ENCODE data around the gene MS4A14.
A peak's percentile ranks its signal among the peaks of the same experiment; 100 is the strongest.
"Not testable (repeated sequence)": the region's sequence is repeated elsewhere in the genome, so short reads cannot be mapped to it uniquely, and the experiment has no call there.

Gene MS4A14, protein sequence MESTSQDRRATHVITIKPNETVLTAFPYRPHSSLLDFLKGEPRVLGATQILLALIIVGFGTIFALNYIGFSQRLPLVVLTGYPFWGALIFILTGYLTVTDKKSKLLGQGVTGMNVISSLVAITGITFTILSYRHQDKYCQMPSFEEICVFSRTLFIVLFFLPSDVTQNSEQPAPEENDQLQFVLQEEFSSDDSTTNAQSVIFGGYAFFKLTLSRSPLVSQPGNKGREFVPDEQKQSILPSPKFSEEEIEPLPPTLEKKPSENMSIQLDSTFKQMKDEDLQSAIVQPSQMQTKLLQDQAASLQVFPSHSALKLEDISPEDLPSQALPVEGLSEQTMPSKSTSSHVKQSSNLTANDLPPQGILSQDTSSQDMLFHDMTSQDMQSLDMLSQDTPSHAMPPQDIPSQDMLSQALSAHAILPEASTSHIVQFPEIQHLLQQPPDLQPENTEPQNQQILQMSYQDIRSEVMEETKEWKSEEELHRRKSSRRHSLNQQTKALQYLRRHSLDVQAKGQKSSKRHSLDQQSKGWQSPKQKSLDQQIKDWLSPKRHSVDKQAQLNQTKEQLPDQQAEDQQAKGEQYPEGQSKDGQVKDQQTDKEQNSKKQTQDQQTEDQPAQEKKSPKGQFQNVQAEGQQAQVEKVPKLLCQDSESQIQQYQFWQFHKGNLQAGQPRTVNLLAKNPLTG

DNA sequence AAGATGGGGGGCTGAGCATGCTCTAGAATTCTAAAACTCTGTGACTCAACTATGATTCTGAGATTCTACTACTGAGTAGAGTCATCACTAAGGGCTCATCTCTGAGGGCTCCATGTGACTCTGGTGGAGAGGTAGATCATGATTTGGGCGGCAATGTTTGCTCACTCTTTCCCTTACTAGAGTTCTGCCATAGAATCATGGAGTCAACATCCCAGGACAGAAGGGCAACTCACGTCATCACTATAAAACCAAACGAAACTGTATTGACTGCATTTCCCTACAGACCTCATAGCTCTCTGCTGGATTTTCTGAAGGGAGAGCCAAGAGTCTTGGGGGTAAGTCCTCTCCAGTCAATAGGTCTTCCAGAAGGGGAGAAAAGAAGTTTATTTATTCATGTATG, at the start of gene MS4A14:
TSS of gene MS4A14 (plus strand) at position 78 of the 400 bp plus-strand sequence. CDS start at position 198, 120 bp downstream.
- DNase-seq = no peak

DNA sequence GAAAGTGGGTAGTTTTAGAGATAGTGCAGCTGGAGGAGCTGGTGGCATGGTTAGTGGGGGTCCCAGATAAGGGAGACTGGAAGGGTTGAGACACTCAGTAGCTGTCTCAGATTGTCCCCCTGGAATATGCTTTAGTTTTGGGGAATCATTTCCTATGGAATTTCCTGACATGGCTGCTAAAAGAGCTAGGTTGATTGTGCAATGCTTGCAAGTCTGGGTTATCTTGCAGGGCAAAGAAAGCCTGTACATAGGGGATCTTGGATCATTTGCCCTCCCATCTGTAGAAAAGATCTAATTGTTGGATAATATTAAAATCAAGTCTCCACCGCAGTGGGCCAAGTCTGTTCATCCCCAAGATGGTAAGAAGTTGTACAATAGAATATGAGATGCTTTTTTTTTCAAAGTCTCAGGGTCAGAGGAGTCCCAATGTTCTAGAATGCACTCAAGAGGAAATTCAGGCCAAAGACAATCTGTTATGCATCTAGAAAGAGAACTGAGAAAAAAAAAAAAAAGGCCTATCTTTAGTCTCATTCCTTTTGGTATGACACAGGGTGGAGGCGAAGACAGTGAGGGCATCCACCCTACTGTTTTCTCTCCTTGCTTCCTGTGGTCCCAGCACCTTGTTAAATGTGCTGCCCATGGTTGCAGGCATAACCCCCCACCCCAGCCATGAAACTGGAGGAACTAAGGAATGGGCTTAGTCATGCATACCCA, 49.0 kb upstream of the MS4A14 start:
- DNase-seq = no peak

DNA sequence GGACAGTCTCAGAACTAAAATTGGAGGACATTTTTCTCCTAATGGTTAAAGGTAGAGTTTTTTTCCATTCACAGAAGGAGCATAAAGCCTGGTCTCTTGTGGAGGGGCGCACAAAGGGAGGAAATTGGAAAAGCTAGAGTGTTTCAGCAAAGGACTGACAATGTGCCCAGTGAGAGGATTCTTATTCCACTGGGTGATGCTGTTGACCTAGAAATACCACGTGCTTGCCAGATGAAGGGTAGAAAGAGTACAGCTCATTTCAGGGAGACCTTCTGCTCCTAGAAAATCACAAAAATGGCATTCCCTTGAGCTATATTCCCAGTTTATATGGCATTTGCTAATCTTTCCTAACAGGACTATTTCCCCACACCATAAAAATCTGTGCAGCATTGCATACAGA, 48.1 kb upstream of the MS4A14 start:
- no peak for DNase-seq

DNA sequence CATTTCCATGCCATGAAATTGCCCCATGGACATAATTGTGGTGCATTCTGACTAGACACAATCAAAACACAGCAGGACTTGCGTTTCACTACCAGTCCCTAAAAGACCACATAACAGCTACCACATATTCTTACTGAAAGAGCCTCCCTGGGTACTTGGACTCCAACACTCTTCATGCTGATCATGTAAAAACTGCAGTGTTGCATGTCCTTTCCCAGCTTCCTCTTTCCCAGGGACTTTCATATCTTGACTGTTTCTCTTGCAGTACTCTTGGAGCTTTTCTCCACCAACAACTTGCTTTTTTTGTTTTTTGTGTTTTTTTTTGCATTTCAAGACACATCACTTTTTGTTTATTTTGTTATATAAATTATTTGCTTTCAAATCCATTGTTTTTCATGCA, 46.3 kb upstream of the MS4A14 start:
- no peak for DNase-seq

DNA sequence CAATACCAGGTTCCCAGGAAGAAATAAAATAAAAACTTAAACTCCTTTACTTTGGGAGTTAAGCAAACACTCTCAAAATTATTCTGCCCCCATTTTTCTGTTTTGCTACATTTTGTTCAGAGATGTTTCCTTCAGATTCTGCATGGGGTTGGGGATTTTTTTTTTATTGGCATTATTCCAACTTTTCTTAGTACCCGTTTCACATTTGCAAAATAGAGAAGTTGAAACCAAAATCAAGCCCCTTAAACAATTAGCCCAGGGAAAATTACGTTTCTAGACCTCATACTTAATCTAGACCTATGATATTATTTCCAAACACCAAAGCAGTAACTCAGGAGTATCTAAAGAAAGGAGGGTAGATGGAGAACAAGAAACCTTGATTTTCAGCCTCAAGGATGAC, 38.5 kb upstream of the MS4A14 start:
- no peak for DNase-seq

DNA sequence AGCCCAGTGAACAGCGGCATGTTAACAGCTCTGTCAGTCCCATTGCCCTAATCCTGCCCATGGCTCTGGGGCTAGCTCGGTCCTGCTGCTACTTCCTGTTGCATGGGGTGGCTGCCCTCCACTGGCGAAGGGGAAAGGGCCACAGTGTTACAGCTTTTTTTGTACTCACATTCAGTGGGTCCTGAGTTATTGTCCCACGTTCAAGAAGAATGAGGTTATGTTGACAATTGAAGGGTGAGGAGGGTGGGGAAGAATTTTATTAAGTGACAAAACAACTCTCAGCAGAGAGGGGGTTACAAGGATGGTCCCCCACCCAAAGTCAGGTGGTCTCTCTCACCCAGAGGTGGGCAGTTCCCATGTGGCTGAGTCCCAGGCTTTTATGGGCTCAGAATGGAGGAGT, 35.6 kb upstream of the MS4A14 start:
- DNase-seq = no peak

DNA sequence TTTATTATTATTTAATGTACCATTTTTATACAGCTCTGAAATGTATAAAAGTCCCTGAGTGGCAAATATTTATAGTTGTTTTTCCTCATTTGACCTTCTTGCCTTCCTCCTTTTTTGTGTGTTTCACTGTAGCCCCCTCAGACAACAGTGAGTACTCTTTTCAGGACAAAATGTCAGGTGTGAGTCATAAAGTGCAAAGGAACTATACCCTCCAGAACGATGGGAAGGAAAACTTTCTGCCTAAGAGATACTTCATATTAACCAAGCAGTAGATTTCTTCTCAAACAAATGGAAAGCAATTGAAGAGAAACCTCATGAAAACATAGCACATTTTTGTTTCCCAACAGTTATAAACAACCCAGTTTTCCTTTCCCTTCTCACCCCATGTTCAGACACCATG, 34.0 kb upstream of the MS4A14 start:
- DNase-seq = no peak

DNA sequence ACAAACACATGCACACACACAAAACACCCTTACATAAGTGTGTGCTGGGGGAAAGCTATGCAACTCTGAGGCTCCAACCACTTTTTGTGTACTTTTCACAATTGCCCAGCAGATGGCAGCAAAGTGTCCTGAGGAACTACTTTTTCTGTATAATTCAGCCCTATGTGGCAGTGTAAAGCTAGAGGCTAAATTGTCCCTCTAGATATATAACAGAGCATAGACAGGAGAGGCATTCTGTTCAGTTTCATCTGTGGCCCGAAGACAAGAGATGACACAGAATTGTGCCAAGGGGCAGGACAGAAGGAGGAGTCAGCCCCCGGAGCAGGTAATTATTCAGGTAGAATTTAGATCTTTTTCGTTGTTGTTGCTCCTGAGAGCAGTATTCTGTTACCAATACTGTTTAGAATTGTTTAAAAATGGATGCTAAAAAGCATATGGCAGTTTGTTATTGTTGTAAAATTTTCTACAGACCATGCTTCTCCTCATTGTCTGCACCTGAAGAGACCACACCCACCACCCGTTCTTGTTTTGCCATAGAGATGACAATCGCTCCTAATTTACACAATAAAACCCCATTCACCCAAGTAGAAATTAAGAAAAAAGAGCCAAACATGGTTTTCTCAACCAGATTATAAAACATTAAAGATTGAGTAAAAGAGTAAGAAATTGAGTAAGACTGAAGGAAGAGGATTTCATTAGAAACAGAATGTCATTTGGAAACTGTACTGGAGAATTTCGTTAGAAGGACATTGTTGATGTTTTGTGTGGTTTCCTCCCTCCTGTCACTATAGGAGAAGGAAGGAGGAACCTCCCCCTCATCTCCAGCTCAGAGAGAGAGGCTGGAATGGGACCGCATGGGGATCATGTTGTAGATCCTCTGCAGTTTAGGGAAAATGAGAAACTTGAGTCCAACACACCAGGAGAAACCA, 32.5 kb upstream of the MS4A14 start:
- peak; percentile 83 for DNase-seq

DNA sequence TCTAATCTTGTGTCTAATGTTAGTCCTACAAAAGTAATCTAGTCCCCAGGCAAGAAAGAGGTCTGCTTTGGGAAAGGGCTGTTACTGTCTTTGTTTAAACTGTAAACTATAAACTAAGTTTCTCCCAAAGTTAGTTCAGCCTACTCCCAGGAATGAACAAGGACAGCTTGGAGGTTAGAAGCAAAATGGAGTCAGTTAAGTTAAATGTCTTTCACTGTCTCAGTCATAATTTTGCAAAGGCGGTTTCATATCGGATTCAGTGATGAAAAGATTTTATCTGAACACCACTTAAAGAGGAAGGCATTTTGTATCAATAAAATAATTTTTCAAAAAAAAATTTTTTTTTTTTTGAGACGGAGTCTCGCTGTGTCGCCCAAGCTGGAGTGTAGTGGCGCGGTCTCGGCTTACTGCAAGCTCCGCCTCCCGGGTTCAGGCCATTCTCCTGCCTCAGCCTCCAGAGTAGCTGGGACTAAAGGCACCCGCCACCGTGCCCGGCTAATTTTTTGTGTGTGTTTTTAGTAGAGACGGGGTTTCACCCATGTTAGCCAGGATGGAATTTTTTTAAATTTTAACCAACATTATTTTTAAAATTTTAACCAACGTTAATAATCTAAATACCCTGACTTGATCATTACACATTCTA, 29.9 kb upstream of the MS4A14 start:
- not testable (repeated sequence) for DNase-seq

DNA sequence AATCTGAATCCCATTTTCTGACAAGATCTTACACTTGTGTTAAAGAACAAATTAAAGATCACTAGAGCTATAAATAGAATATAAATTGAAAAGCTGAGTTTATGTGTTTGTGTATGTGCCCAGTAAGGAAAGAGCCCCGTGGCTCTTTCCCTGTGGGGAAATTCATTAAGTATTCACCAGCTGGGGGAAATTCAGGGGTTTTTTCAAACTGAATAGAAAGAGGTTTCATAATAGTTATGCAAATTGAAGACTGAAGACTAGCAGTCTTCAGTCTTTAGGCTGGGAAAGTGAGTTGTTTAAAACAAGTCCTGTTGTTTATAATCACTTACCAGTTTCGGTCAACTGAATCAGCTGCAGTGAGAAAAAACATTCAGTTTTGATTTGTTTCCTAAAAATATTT, 29.2 kb upstream of the MS4A14 start:
- DNase-seq = no peak

DNA sequence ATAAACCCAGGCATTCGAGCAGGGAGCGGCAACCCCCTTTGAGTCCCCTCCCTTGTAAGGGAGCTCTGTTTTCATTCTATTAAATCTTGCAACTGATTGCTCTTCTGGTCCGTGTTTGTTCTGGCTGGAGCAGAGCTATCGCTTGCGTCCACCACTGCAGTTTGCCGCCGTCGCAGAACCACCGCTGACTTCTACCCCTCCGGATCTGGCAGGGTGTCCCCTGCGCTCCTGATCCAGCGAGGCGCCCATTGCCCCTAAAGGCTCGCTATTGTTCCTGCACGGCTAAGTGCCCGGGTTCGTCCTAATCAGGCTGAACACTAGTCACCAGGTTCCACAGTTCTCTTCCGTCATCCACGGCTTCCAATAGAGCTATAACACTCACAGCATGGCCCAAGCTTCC, 28.4 kb upstream of the MS4A14 start:
- no peak for DNase-seq

DNA sequence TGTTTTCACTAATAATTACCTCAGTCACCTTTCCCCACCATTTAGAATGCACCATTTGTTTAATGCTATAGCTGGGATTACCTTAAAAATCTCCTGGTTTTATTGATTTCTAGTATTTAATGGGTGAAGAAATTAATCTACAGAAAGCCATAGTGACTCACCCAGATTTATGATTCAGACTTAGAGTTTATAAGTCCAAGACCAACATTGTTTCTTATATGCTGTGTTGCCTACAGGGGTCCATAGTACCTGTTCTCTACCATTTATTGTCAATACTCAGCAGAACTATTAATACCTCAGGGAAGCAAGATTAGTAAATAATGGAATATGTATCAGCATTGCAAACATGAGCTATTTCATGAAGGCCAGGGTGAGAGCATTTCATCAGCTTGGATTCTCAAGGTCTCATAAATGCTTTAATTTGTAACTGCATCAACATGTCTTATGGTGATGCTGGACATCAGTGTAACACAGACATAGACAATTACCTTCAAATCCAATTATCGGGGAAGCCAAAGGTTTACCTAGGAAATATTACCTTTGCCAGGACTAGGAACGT, 25.9 kb upstream of the MS4A14 start:
- no peak for DNase-seq

DNA sequence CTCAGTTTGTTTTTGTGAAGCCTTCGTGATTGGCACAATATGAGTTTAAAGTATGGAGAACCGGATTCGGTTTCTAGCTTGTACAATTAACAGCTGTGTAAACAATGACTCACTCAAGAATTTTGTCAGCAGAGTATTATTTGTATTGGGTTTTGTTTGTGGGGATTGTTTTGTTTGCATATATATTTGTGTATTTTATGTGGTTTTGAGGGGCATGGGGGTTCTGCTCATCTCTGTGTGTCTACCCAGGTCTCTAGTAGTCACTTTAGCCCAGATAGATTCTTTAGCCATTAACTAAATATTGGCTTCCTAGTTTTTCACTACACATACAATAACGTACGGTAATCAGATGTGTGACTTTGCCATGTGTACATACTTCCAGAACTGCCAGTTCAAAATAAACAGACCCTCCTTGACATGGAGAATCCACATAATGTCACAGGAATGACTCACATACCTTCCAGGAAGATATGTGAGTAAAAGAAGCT, 25.4 kb upstream of the MS4A14 start:
- no peak for DNase-seq

DNA sequence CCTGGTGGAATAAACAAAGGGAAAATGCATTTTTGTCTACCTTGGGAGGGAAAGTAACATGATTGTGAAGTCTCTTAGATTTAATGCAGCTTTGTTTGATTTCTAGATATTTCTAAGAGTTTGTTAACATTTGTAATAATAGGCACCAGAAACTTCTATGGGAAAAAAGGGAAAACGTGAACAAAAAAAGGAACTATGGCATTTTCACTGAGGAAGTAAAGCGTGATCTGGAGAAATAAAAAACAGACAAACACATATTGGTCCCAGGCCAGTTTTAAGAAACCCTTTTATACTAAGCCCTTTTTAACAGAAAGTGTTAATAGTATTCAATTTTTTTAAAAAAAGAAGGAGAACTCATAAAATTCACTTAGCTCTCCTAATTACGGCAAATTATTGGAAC, 24.9 kb upstream of the MS4A14 start:
- DNase-seq = no peak

DNA sequence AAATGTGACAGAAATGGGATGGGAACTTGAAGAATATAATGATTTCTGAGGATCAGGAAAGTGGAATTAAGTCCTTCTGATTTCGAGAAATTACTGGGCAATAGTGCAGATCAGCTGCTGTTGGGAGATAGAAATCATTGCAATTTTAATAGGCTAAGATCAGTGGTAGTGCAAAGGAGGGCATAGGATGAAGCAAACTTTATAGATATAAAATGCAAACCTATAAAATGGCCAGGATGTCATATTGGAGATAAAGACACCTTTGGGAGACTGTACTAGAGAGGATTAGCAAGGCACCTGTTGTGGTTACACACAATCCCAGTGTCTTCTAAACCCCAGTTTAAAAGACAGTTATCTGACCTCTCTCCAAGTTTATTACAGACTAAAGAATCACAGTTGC, 24.4 kb upstream of the MS4A14 start:
- no peak for DNase-seq

DNA sequence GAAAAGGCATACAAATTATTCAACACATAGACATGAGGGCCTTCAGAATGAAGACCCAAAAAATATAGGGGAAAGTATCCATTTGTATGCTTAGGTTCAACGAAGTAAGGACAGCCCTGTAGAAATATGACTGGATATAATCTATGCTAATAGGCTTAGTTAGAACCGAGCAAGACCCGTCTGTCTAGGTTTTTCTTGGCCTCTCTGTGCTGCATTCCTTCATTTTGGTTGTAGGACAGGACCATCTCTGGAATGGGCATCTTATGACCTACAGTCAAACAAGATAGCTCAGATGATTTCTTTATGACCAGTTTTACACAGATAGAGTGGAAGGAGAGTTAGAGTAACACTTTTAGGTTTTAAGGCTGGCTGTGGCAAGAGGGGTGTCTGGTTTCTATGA, 23.5 kb upstream of the MS4A14 start:
- no peak for DNase-seq

DNA sequence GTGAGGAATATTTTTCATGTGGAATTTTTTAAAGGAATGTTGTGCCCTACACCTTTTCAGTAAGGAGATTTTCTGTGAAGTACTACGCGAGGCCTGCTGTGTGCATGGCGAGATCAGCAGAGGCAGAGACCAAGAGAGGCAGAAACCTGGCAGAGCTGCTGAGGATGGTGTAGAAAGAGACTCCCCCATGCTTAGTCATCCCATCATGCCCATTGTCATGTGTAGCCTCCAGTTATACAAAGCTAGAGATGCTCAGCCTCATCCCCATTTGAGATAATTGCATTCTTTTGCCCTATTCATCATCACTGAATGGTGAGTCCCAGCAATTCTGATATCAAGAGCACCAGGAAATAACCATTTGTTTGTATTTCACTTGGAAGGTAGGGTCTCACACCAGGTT, 20.9 kb upstream of the MS4A14 start:
- DNase-seq = no peak

DNA sequence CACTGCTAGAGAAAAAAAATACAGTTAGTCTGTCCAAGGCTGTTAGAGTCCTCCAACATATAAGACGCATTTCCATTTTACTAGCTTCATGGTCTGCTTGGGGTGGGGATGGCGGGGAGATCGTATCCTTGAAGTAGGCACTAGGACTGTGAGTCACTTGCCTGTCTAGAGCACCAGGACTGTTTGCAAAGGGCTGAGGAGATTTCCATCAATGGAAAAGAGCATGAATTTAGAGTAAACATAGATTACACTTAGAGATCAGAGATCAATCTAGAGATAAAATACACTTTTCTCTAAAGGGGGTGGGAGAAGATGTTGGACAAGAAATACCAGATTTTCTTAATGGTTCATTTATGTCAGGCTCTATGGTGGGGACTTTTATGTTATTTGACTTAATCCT, 19.7 kb upstream of the MS4A14 start:
- peak; percentile 79 for DNase-seq

DNA sequence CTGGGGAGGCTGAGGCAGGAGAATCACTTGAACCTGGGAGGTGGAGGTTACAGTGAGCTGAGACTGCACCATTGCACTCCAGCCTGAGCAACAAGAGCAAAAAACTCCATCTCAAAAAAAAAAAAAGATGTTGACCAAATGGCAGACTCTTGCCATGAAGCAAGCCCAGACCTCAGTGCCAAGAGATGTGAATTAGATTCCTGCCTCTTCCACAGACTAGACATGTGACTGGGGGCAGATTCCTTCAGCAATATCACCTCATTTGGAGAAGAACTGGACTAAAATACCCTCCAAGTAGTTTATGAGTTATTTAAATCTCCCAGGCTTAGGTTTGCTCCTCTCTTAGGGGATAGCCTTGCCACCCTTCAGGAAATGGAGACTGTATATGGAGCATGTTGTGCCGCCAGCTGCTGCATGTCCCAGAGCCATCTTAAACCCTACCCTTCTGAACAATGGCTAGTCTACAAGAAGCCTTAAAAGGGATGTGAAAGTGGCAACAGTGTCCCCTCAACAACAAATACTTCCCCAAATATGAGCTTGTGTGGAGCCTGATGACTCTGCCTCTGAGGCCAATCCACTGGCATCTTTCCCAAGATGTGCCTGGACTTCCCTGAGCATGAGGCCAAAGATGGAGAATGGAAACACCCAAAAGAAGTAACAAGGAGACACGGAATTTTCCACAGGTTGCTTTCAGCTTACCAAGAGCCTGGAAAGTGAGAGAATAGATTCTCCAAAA, 18.7 kb upstream of the MS4A14 start:
- DNase-seq = no peak

DNA sequence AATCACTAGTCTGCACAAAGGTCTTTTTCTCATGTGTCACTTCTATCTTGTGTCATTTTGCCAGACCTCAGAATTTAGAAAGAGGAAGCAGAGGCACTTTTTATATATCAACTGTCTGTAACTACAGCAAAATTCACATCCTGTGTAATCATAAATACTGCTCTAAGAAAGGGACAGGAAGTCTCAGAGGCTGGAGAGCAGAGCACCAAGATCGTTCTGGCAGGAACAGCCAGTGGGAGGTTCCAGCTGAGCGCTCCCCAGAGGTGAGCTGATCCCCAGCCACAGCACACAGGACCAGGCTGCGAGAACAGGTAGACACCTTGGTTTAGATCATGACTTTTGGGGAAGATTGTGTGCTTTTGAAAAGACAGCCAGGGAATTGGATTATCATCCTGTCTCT, 17.9 kb upstream of the MS4A14 start, which contains the start of gene MS4A7:
TSS of gene MS4A7 (plus strand) at position 179 of the 400 bp plus-strand sequence. CDS start 4,610 bp downstream, outside the sequence.
- no peak for DNase-seq

All from islet precursor cell (in vitro differentiated cells).